NCI-H748 (cell line): ENCODE measurements around the gene OTUD6A.

Experiments
- DNase-seq: peaks from one replicate; lab custom pipeline; 2025; ENCODE audit not compliant: unreplicated experiment; lab: John Stamatoyannopoulos, UW

OTUD6A gene, protein sequence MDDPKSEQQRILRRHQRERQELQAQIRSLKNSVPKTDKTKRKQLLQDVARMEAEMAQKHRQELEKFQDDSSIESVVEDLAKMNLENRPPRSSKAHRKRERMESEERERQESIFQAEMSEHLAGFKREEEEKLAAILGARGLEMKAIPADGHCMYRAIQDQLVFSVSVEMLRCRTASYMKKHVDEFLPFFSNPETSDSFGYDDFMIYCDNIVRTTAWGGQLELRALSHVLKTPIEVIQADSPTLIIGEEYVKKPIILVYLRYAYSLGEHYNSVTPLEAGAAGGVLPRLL

GRCh38 chrX:70062076-70062475, at the start of gene OTUD6A:
TSS of gene OTUD6A (plus strand) at chrX:70062457. CDS start at chrX:70062525, 68 bp downstream.
- DNase-seq = no peak

GRCh38 chrX:70012756-70013155, 49.5 kb upstream of the OTUD6A start:
- no peak for DNase-seq

GRCh38 chrX:70013466-70014381, 48.5 kb upstream of the OTUD6A start:
- DNase-seq = no peak

- no peak for DNase-seq
Observed at GRCh38 chrX:70016513-70016912, 45.7 kb upstream of the OTUD6A start.

- no peak for DNase-seq
Observed at GRCh38 chrX:70022616-70023015, 39.6 kb upstream of the OTUD6A start.

DNA sequence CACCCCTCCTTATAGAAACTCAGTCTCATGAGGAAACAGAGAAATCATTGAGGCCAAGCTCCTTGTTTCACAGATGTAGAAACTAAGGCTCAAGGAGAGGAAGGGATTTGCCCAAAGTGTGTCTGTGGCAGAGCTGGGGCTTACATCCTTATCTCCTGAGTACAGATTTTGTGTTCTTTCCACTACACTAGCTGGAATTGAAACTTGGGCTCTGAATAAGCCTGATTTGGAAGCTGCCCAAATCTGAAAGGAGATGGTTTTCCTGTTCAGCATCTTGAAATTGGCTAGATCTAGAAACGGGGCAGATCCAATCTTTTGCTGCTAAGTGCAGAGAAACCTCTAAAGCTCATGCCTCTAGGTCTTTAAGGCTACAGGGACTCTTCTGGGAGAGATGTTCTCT, 36.8 kb upstream of the OTUD6A start:
- DNase-seq = no peak

DNA sequence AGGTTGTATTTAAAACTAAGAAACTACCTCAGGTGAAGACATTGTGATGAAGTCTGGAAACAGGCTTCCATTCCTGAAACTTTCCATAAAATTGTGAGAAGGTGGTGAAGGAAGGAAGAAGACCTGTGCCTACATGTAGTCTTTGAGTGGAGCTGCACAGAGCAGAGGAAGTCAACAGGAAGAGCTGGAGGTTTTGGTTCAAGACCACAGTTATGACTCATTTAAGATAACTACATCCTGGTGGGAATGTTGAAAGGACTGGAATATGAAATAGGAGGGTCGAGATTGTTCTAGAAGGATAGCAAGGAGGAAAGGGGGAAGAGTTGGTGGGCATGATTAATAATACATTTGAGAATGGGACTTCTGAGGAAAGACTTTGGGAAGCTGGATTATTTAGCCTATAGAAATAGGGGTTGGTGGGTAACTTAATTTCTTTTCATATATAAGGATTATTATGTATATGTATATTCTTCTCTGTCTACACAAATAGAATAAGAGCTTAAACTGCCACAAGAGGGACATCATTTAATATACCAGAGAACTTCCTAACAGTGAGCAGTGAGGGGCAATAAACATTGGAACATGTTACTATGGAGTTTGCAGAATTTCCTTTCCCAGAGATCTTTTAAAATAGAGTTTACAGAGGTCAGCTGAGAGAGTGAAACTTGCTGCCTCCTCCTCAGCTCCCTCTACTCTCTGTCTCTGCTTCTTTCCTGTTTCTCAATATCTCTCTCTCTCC, 36.0 kb upstream of the OTUD6A start:
- DNase-seq = no peak

- no peak for DNase-seq
Observed at GRCh38 chrX:70026851-70027200, 35.4 kb upstream of the OTUD6A start.

DNA sequence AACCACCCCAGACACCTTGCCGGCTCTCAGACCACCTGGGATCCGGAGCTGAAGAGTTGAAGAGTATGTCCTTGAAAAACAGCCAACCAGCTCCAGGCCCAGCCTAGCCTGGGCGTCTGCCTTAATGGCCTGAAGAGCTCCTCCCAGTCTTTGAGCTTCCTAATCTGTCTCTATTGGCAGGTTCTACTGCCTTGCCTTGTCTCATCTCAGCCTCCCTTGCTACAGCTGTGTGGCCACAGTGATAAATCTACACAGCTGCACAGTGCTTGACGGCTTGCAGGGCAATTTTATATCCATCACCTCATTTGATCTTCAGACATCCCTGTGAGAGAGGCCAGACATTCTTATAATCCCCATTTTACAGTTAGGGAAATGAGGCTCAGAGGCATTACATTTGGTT, 32.4 kb upstream of the OTUD6A start:
- DNase-seq = no peak

- peak; percentile 33 for DNase-seq
Observed at GRCh38 chrX:70030301-70030767, 31.9 kb upstream of the OTUD6A start.

GRCh38 chrX:70032792-70033191, 29.5 kb upstream of the OTUD6A start:
- DNase-seq = no peak

DNA sequence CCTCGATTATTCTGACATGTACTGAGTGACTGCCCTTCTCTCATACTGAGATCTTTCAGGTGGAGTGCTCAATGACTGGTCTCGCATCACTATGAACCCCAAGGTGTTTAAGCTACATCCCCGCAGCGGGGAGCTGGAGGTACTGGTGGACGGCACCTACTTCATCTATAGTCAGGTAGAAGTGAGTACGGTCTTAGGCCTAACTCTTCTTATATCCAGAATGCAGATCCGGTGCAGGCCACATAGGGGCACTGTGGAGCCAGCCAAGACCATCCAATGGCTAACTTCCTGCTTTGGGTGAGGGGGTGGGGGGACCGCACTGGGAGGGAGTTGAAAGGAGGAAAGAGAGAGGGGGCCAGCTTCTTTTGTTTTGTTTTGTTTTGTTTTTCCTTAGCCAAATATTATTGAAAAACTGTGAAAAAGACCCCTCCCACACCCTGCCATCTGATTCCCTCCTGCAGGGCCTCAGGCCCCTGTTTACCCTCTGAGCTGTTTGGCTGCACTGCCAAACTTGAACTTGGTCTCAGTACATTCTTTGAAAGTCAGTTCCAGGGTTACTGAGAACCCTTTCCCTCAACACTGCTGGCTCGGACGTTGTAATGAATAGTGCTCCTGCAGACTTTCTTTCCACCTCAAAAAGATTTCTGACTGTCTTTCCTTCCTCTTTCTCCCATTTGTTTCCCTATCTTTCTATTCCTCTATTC, 28.8 kb upstream of the OTUD6A start:
- peak; percentile 41 for DNase-seq

- DNase-seq = no peak
Observed at GRCh38 chrX:70034646-70035045, 27.6 kb upstream of the OTUD6A start.

GRCh38 chrX:70038515-70038914, 23.7 kb upstream of the OTUD6A start:
- DNase-seq = no peak

- no peak for DNase-seq
Observed at GRCh38 chrX:70038951-70039350, 23.3 kb upstream of the OTUD6A start.

DNA sequence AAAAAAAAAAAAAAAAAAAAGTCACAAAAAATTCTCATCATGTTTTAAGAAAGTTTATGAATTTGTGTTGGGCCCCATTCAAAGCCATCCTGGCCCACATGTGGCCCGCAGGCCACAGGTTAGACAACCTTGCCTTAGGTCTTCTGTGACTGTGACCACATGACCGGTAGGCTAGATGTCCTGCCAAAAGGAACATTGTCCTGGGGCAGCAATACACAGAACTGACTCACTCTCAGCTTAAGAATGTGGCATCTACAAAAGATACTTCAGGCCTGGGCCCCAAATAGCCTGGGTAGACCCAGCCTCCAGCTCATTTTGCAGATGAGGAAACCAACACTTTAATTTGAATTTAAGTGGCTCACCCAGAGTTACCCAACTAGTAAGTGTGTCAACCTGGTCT, 22.5 kb upstream of the OTUD6A start:
- DNase-seq = no peak

- DNase-seq = no peak
Observed at GRCh38 chrX:70041993-70042392, 20.3 kb upstream of the OTUD6A start.

GRCh38 chrX:70042399-70043371, 19.6 kb upstream of the OTUD6A start:
- no peak for DNase-seq

- DNase-seq = no peak
Observed at GRCh38 chrX:70043685-70044084, 18.6 kb upstream of the OTUD6A start.
